ENCODE results near the gene KCNQ1.

KCNQ1 gene

GRCh38 chr11:2698386-2699184, 253.8 kb downstream of the KCNQ1 start:
- Histone ChIP-seq H2AFZ (ENCODE audit: low read depth, low read length) (no peak overlapping the region), H3K27me3 (ENCODE audit: insufficient read depth, low read length) (no peaks in the 10 kb centered on the region), H3K36me3 (ENCODE audit: insufficient read depth, low read length) (no peaks in the 10 kb centered on the region), H3K4me3 (ENCODE audit: low read length) (peak overlapping the region; percentile 74), H3K9me3 (ENCODE audit: low read length) (no peaks in the 10 kb centered on the region), H3K4me1 (ENCODE audit: insufficient read depth, low read length) (peaks cover 29% of the 10 kb centered on the region)

GRCh38 chr11:2699185-2699530, 254.3 kb downstream of the KCNQ1 start:
- H3K4me1 ChIP-seq (ENCODE audit: insufficient read depth, low read length) = peaks cover 30% of the 10 kb centered on the region
- no peaks in the 10 kb centered on the region for H3K9me3 ChIP-seq (ENCODE audit: low read length)
- H2AFZ ChIP-seq (ENCODE audit: low read depth, low read length) = no peak overlapping the region
- no peaks in the 10 kb centered on the region for H3K27me3 ChIP-seq (ENCODE audit: insufficient read depth, low read length)
- H3K36me3 ChIP-seq (ENCODE audit: insufficient read depth, low read length) = no peaks in the 10 kb centered on the region
- H3K4me3 ChIP-seq (ENCODE audit: low read length) = peak overlapping the region; percentile 74

DNA sequence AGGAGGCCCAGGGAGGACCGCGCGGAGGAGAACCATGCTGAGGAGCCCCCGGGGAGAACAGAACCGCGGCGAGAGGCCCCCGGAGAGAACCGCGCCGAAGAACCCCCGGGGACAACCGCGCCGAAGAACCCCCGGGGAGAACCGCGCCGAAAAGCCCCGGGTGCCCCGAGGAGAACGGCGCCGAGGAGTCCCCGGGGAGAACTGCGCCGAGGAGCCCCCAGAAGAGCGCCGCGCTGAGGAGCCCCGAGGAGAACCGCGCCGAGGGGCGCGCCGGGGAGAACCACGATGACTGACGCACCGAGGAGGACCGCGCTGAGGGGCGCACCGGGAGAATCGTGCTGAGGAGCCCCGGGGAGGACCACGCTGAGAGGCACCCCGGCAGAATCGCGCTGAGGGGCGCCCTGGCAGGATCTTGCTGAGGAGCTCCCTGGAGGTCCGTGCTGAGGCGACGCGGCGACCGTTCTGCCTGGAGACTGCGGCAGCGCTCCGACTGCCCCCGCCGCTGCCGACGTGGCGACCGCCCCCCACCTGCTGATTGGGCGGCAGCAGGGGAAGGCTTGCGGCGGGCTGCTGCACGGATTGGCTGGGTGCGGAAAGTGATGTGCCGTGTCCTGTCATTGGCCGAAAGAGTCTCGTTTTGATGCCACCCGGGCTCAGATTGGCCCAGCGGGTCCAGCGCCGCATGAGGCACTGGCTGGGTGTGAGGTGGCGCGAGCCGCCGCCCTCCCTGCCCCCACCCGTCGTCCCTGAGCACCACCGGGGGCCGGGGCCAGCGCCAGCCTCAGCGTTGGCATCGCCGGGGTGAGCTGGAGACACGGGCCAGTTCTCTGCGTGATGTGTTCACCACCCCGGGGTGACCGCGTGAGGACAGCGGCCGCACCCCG, 255.0 kb downstream of the KCNQ1 start, which contains the start of gene KCNQ1OT1:
Gene KCNQ1OT1 (minus strand): TSS at position 464 of the 884 bp plus-strand sequence.
- H3K36me3 ChIP-seq (ENCODE audit: insufficient read depth, low read length) = no peaks in the 10 kb centered on the region
- peak within 1 kb of the TSS; percentile 40 for H2AFZ ChIP-seq (ENCODE audit: low read depth, low read length)
- no peaks in the 10 kb centered on the region for H3K27me3 ChIP-seq (ENCODE audit: insufficient read depth, low read length)
- no peaks in the 10 kb centered on the region for H3K9me3 ChIP-seq (ENCODE audit: low read length)
- peak within 1 kb of the TSS; percentile 74 for H3K4me3 ChIP-seq (ENCODE audit: low read length)
- H3K4me1 ChIP-seq (ENCODE audit: insufficient read depth, low read length) = peaks cover 30% of the 10 kb centered on the region

- Histone ChIP-seq H3K4me3 (ENCODE audit: low read length) (peak overlapping the region; percentile 74), H3K27me3 (ENCODE audit: insufficient read depth, low read length) (no peaks in the 10 kb centered on the region), H3K36me3 (ENCODE audit: insufficient read depth, low read length) (no peaks in the 10 kb centered on the region), H3K4me1 (ENCODE audit: insufficient read depth, low read length) (peaks cover 30% of the 10 kb centered on the region), H3K9me3 (ENCODE audit: low read length) (no peaks in the 10 kb centered on the region), H2AFZ (ENCODE audit: low read depth, low read length) (peak overlapping the region; percentile 40)
These were observed 255.8 kb downstream of the KCNQ1 start for GRCh38 chr11:2700415-2701211.

GRCh38 chr11:2701230-2701629, 256.4 kb downstream of the KCNQ1 start:
- H3K4me1 ChIP-seq (ENCODE audit: insufficient read depth, low read length) = peaks cover 30% of the 10 kb centered on the region
- no peaks in the 10 kb centered on the region for H3K27me3 ChIP-seq (ENCODE audit: insufficient read depth, low read length)

GRCh38 chr11:2701898-2702434, 257.2 kb downstream of the KCNQ1 start:
- H3K36me3 ChIP-seq (ENCODE audit: insufficient read depth, low read length) = no peaks in the 10 kb centered on the region
- no peak overlapping the region for H2AFZ ChIP-seq (ENCODE audit: low read depth, low read length)
- H3K4me1 ChIP-seq (ENCODE audit: insufficient read depth, low read length) = peaks cover 26% of the 10 kb centered on the region
- no peaks in the 10 kb centered on the region for H3K9me3 ChIP-seq (ENCODE audit: low read length)
- no peak overlapping the region for H3K4me3 ChIP-seq (ENCODE audit: low read length)
- peaks cover 2% of the 10 kb centered on the region for H3K27me3 ChIP-seq (ENCODE audit: insufficient read depth, low read length)

More at GRCh38 chr11:2701230-2701629, 256.4 kb downstream of the KCNQ1 start:
- peak overlapping the region; percentile 74 for H3K4me3 ChIP-seq (ENCODE audit: low read length)
- no peak overlapping the region for H2AFZ ChIP-seq (ENCODE audit: low read depth, low read length)
- no peaks in the 10 kb centered on the region for H3K9me3 ChIP-seq (ENCODE audit: low read length)
- no peaks in the 10 kb centered on the region for H3K36me3 ChIP-seq (ENCODE audit: insufficient read depth, low read length)

- Histone ChIP-seq H3K4me1 (ENCODE audit: insufficient read depth, low read length) (peaks cover 17% of the 10 kb centered on the region), H2AFZ (ENCODE audit: low read depth, low read length) (no peak overlapping the region), H3K36me3 (ENCODE audit: insufficient read depth, low read length) (no peaks in the 10 kb centered on the region), H3K4me3 (ENCODE audit: low read length) (no peak overlapping the region), H3K9me3 (ENCODE audit: low read length) (no peaks in the 10 kb centered on the region), H3K27me3 (ENCODE audit: insufficient read depth, low read length) (peaks cover 2% of the 10 kb centered on the region)
These were observed 258.1 kb downstream of the KCNQ1 start for GRCh38 chr11:2702771-2703362.

DNA sequence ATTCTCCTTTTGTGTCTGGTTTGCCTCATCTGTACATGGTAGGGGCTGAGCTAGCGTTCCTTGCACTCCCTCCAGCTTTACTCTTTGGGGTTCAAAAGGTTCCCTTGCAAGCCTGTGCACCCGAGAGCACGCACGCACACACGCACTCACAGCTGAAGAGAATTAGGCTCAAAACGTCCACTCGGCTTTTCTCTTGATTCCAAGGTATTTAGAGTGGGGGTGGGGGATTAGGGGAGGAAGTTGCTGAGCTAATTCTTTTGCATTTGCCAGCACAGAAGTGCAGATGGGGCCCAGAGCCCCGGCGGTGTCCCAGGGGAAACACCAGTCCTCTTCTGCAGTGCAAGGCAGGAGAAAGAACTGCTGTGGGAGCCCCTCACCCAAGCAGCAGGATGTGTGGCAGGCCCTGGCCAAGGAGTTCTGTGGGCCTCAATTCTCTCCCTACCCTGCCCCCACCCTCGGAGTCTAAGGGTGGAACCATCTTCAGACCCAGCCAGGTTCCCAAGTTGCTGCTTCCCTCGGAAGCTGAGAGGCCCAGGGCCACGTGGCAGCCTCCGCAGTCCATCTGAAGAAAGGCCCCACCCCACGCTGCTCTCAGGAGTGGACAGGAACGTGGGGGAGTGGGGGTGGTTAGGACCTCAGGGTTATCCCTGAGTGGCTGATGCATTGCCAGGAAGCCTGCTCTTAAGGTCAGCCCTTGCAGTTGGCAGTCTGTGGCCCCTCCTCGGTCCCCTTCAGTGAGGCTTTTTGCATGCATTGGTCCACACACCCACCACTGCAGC, 258.7 kb downstream of the KCNQ1 start:
- peaks cover 2% of the 10 kb centered on the region for H3K27me3 ChIP-seq (ENCODE audit: insufficient read depth, low read length)
- no peaks in the 10 kb centered on the region for H3K36me3 ChIP-seq (ENCODE audit: insufficient read depth, low read length)
- H2AFZ ChIP-seq (ENCODE audit: low read depth, low read length) = no peak overlapping the region
- no peak overlapping the region for H3K4me3 ChIP-seq (ENCODE audit: low read length)
- no peaks in the 10 kb centered on the region for H3K9me3 ChIP-seq (ENCODE audit: low read length)
- peaks cover 16% of the 10 kb centered on the region for H3K4me1 ChIP-seq (ENCODE audit: insufficient read depth, low read length)

DNA sequence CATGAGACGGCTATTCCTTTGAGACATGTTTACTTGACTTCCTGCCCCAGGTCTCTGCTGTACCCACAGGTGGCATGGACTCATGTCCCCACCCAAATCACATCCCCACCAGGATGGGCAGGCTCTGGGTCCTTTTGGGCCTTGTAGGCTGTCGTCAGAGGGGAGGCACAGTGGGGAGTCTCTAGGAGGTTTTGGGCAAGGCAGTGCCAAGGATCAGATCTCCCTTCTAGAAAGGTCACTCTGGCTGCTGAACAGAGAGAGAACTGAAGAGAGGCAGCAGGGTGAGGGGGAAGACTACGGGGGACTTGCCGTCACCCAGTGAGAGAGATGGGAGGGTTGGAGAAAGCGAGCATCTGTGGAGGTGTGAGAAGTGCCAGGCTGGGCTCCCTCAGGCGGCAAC, 259.5 kb downstream of the KCNQ1 start:
- H3K27me3 ChIP-seq (ENCODE audit: insufficient read depth, low read length) = peaks cover 2% of the 10 kb centered on the region
- no peak overlapping the region for H2AFZ ChIP-seq (ENCODE audit: low read depth, low read length)
- peaks cover 16% of the 10 kb centered on the region for H3K4me1 ChIP-seq (ENCODE audit: insufficient read depth, low read length)
- H3K9me3 ChIP-seq (ENCODE audit: low read length) = no peaks in the 10 kb centered on the region
- no peaks in the 10 kb centered on the region for H3K36me3 ChIP-seq (ENCODE audit: insufficient read depth, low read length)
- no peak overlapping the region for H3K4me3 ChIP-seq (ENCODE audit: low read length)

DNA sequence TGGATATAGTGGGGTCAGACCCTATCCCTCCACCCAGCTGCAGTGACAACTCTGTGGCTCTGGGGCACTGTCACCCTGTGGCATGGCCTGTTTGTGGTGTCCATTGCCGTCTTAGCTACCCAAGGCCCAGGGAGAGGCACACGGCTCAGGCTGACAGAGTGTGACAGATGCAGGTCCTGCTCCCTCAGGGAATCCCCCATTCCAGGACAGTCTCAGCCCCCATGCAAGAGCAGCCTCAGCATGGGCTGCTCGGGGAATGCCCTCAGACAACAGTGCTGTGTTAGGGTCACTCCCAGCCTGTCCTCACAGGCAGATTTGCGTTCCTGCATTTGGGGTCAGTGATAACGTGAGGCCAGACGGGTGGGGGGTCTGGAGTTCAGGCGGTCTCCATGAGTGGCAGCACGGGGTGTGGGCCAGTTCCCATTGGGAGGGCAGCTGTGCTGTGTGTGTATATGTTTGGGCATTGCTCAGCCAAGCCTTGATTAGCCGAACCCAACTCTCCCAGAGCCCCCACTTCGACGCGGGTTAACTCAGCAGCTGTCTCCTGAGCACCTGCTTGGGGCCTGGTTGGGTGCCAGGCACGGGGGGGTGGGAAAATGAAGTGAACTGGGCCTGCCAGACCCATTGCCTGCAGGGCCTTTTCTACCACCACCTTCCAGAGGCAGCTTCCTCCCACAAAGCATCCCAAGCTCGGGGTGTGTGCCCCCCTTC, 260.2 kb downstream of the KCNQ1 start:
- peaks cover 16% of the 10 kb centered on the region for H3K4me1 ChIP-seq (ENCODE audit: insufficient read depth, low read length)
- H3K27me3 ChIP-seq (ENCODE audit: insufficient read depth, low read length) = peaks cover 2% of the 10 kb centered on the region
- H3K4me3 ChIP-seq (ENCODE audit: low read length) = no peak overlapping the region
- no peaks in the 10 kb centered on the region for H3K9me3 ChIP-seq (ENCODE audit: low read length)
- H2AFZ ChIP-seq (ENCODE audit: low read depth, low read length) = no peak overlapping the region
- no peaks in the 10 kb centered on the region for H3K36me3 ChIP-seq (ENCODE audit: insufficient read depth, low read length)

GRCh38 chr11:2706321-2706720, 261.5 kb downstream of the KCNQ1 start:
- Histone ChIP-seq H2AFZ (ENCODE audit: low read depth, low read length) (no peak overlapping the region), H3K27me3 (ENCODE audit: insufficient read depth, low read length) (peaks cover 2% of the 10 kb centered on the region), H3K4me3 (ENCODE audit: low read length) (no peak overlapping the region), H3K36me3 (ENCODE audit: insufficient read depth, low read length) (no peaks in the 10 kb centered on the region), H3K4me1 (ENCODE audit: insufficient read depth, low read length) (peaks cover 9% of the 10 kb centered on the region), H3K9me3 (ENCODE audit: low read length) (no peaks in the 10 kb centered on the region)
